GM12801 (cell line): ENCODE data around the gene HOXA5.

ENCODE experiments used
- TF ChIP-seq, protein P1 (sequence below): IDR thresholded peaks from one replicate; pipeline ENCODE4 v1.5.1; 2011; ENCODE audit warnings: control low read depth; ENCODE audit not compliant: insufficient read length; ENCODE audit errors: extremely low read depth

Gene HOXA5

DNA sequence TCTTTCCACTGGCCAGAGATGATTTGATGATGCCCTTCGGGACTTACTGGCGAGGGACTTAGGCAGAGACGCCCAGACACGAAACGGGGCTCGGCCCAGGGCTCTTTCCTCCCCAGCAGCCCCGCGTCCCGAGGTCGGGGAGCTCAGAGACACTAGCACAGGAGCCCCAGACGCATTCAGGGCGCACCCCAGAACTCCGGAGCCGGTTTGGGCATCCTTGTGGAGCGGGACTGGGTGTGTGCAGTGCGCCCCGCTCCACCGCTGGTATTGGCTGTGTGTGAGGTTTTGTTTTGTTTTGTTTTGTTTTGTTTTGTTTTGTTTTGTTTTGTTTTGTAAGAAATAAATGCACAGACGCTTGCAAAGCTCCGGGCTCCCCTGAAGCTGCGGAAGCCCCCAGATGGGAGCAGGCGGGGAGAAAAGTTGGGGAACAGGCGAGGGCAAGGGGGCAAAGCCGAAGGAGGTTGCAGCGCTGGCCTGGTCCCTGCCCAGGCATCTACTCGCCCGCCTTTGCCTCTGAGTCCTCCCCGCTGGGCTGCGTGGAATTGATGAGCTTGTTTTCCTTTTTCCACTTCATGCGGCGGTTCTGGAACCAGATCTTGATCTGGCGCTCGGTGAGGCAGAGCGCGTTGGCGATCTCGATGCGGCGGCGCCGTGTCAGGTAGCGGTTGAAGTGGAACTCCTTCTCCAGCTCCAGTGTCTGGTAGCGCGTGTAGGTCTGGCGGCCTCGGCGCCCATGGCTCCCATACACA is 1.9 kb upstream of the HOXA5 start:
- TF ChIP-seq, protein P1, sequence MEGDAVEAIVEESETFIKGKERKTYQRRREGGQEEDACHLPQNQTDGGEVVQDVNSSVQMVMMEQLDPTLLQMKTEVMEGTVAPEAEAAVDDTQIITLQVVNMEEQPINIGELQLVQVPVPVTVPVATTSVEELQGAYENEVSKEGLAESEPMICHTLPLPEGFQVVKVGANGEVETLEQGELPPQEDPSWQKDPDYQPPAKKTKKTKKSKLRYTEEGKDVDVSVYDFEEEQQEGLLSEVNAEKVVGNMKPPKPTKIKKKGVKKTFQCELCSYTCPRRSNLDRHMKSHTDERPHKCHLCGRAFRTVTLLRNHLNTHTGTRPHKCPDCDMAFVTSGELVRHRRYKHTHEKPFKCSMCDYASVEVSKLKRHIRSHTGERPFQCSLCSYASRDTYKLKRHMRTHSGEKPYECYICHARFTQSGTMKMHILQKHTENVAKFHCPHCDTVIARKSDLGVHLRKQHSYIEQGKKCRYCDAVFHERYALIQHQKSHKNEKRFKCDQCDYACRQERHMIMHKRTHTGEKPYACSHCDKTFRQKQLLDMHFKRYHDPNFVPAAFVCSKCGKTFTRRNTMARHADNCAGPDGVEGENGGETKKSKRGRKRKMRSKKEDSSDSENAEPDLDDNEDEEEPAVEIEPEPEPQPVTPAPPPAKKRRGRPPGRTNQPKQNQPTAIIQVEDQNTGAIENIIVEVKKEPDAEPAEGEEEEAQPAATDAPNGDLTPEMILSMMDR, result no peak

DNA sequence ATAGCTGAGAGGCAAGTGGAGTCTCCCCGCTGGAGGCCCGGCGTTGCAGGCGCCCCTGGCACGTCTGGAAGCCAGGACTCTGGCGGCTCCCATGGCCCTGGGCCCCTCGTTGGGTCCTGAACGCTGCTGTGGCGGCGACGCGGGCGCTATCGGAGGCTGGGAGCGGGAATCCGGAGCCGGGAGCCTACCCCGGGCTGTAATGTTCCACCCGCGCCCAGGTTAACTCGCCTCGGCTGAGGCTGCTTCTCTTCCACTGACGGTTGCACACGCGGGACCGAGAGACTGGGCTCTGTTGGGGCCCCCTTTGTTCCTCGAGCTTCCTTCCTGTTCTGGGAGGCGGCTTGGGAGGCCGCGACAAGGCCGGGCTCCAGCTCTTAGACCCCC is 1.3 kb upstream of the HOXA5 start:
- TF ChIP-seq, protein P1, result no peak

DNA sequence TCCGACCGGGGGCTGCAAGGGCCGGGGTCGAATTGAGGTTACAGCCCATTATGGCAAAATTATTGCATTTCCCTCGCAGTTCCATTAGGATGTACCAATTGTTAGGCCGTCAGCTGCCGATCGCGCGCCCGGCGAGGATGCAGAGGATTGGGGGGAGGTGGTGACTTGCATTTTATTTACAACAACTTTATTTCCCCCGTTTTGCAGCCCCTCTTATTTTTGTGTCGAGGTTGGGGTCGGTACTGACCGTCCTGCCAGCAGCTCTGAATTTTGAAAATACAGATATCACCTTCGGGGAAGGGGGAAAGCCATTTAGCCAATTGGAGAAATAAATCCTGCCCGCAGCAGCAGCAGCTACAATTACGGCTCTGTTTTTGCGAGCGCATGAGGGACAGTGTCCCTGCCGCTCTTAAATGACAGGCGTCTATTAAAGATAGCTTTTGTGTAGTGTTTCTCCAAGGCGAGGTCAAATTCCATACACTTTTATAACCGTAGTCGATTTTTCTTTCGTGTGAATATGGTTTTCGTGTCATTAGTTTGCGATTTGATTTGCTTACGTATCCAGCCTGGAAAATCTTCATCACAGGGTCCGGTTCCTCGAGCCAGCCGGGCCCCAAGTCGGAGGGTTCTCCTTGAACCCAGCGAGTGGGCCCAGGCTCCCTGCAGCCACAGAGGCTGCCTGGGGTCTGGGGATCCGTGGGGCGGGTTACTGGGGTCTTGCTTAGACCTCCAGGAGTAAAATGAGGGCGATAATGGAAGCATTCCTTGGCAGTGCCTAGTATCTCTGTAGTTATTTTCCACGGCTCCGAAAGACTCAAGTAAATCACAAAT is 684 bp upstream of the HOXA5 start:
- TF ChIP-seq, protein P1, result no peak

DNA sequence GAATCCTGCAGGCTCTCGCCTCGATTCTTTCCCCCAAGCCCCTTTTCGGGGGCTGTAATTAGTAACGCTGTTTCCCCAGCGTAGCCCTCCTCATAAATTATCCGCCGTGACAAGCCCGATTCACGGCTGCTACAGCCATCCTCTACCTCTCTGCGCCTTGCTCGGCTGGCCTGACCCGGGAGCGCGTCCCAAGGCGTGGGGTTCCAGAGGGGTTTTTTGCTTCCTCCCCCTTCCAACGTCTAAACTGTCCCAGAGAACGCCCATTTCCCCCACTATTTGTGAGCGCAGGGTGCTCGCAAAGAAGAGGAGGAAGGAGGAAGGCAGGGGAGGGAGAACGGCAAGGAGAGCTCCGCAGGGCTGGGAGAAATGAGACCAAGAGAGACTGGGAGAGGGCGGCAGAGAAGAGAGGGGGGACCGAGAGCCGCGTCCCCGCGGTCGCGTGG is 880 bp downstream of the HOXA5 start:
- TF ChIP-seq, protein P1, result no peak

DNA sequence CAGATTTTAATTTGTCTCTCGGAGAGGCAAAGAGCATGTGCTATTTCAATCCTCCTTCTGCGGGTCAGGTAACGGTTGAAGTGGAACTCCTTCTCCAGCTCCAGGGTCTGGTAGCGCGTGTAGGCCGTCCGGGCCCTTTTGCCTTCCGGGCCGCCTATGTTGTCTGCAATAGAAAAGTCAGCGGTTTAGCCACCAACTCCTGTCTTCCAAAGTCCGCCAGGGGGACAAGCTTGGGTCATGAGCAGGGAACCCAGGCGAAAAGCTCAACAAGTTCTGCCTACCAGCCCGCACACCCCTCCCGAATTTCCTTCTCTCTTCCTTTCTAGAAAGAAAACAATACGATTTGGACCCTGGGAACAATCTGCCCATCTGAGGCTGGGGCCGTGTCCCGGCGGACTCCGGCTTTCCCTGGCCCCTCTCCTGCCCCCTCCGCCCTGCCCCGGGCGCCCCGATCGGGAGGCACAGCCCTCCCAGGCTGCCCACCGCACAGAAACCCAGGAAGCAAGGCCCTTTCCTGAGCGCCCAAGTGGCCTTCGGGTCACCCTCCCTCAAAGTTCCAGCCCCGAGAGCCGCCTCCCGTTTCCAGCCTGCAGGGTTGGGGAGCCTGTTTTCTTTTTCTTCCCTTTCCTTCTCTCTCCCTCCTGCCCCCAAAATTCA is 1.4 kb downstream of the HOXA5 start:
- TF ChIP-seq, protein P1, result no peak

DNA sequence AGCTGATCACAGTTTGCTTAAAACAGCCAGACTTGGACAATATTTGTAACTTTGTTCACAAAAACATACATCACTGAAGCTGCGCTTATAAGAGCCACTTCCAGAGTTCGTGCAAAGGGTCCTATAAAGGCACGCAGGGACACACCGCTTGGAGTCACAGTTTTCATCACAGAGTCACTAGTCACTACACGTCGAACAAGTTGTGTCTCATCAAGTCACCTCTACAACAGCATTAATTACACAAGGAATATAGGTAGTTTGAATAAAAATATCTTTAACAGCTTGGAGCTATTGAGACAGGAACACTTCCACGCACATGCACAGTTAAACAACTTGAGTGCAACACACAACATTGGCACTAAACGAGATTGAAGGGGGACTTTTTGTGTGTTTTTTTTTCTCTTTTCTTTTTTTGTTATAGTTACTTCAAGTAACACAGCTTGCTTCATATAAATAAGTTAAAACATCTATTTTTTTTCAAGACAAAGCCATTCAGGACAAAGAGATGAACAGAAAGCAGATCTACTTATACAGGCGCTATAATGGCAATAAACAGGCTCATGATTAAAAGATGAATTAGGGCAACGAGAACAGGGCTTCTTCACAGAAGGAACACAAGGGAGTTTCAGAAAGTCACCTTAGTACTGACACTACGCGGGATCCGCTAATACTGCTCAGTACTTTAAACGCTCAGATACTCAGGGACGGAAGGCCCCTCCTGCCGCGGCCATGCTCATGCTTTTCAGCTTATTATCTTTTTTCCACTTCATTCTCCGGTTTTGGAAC is 2.2 kb downstream of the HOXA5 start:
- TF ChIP-seq, protein P1, result no peak
